Heart left ventricle (tissue), 16 donors: ENCODE results near the gene VMAC. TPM values are rescaled to one million over a fixed set of nuclear protein-coding genes. Genes with fewer than 3 reads are reported as not detected.

ENCODE experiments used
- ATAC-seq, 4 donors: fragments of 200-7000 bp; cut with Tn5 transposase; one replicate each; pipeline ENCODE4 v1.9.1; 2020 to 2022; ENCODE audit warnings: moderate library complexity in 4 of 4, mild to moderate bottlenecking in 3 of 4, moderate number of reproducible peaks in 1 of 4
- DNase-seq, 5 donors: peaks; one replicate each; pipeline ENCODE4 v3.0.0-alpha.2; 2020
- H3K27ac ChIP-seq, 12 donors: fragments of 200-600 bp; sonication (generic) in 4 of 12; one replicate each; pipeline versions ENCODE4 v1.5.0 to v1.8.0; 2016 to 2022; ENCODE audit warnings: mild to moderate bottlenecking in 2 of 12
- H3K27me3 ChIP-seq, 9 donors: fragments of 200-600 bp; sonication (generic) in 2 of 9; one replicate each; pipeline versions ENCODE4 v1.5.1 to v1.8.0; 2016 to 2022; ENCODE audit warnings: mild to moderate bottlenecking in 3 of 9
- H3K36me3 ChIP-seq, 9 donors: fragments of 200-600 bp; sonication (generic) in 2 of 9; one replicate each; pipeline versions ENCODE4 v1.5.0 to v1.8.0; 2018 to 2022; ENCODE audit warnings: mild to moderate bottlenecking in 2 of 9
- H3K4me1 ChIP-seq, 12 donors: fragments of 200-600 bp; sonication (generic) in 4 of 12; one replicate each; pipeline versions ENCODE4 v1.5.0 to v1.8.0; 2016 to 2022; ENCODE audit warnings: mild to moderate bottlenecking in 3 of 12
- H3K4me3 ChIP-seq, 12 donors: fragments of 200-600 bp; sonication (generic) in 4 of 12; one replicate each; pipeline versions ENCODE4 v1.5.0 to v1.8.0; 2017 to 2022; ENCODE audit warnings: mild to moderate bottlenecking in 9 of 12, moderate library complexity in 4 of 12
- H3K9me3 ChIP-seq, 12 donors: fragments of 200-600 bp; sonication (generic) in 4 of 12; one replicate each; pipeline versions ENCODE4 v1.5.0 to v1.8.0; 2016 to 2022; ENCODE audit warnings: mild to moderate bottlenecking in 1 of 12
- CTCF ChIP-seq, 12 donors: fragments of 200-600 bp; sonication (generic) in 4 of 12; IDR thresholded peaks; one replicate each; pipeline versions ENCODE4 v1.5.0 to v1.8.0; 2018 to 2022; ENCODE audit warnings: antibody characterized with exemption in 12 of 12, mild to moderate bottlenecking in 5 of 12
- POLR2A ChIP-seq, 2 donors: fragments of 450-650 bp; IDR thresholded peaks; one replicate each; pipeline ENCODE4 v1.6.1; 2017; ENCODE audit warnings: antibody characterized with exemption in 2 of 2, mild to moderate bottlenecking in 2 of 2, moderate library complexity in 2 of 2
- WGBS, 4 donors: extraction: QIAGEN DNeasy Blood & Tissue Kit in 2 of 4; methylation state at CpG; one replicate each; pipeline versions ENCODE4 v1.1.5 to v1.1.7; 2013 to 2018; 5-methylcytosine and 5-hydroxymethylcytosine counted together
- intact Hi-C, 10 donors: fragments of 100-400 bp; cut with DNase I; formaldehyde crosslinking; loops; one replicate each; pipeline versions ENCODE4 v1.11.1 to v1.14.2; 2022
- polyA plus RNA-seq, 2 donors: library from polyadenylated mRNA; stranded (reverse); fragments of 200-250 nt; gene quantifications; one replicate each; pipeline ENCODE4 v1.2.3, GENCODE V29; 2013
- total RNA-seq, 9 donors: library from RNA; depleted of rRNA in 2 of 9; stranded (reverse); fragments of >200 nt in 2 of 9; fragmentation: NEBNext Ultra II Directional in 3 of 9; extraction: Animal tissue kit (Norgen Biotek cat#: 25700) in 3 of 9; gene quantifications; one replicate each; pipeline versions ENCODE4 v1.1.0 to v1.2.4, GENCODE V29; 2016 to 2023
- donor health status: ischemic (EF 13 %, LVEDD 7.1; RV severe dilation, severe dysfunction).
- donor health status: healthy with polysubstance abuse.
- donor health status: DM: no; HTN: yes; CAD: no.
- donor health status: DM: no; HTN: no; CAD: no.
- donor health status: ischemic (EF 25% LVEDD 6.9; RV normal size, moderate dysfunction).
- donor health status: ischemic (EF 25% LVEDD 5.7; RV mildly dilated, moderate dysfunction).
- donor health status: healthy.
- donor health status: DM: yes; HTN: yes; CAD: no.
- donor health status: ischemic (EF 35%, LVEDD 5.7; RV mildly dilated, moderate dysfunction).
- donor health status: nonischemic (EF 11% LVEDD 7.7; RV severe dilation, severe dysfunction).
- donor health status: DM: yes; HTN: yes; CAD: no.
- donor health status: PGD.
- donor health status: ischemic (EF 29% LVEDD 5.4; RV normal size, mild dysfunction).
- donor health status: nonischemic (EF 23%, LVEDD 6.1; RV moderate dilation, normal function).

Gene VMAC
- total and polyA plus RNA-seq, 11 donors: 1.3 to 3.9 (median 2.3) TPM

GRCh38 chr19:5894704-5895349 is 9.8 kb upstream of the VMAC start:
- H3K36me3 ChIP-seq: peaks cover 0 to 31% (median 16%) of the 10 kb centered on the region in 9 donors
- WGBS, 4 donors: 43 to 60% (median 46%) methylated on average over 22 to 28 of the region's 28 CpGs
- peak overlapping the region in 11 of 12 donors; percentile 65 to 93 (median 82) for H3K27ac ChIP-seq
- H3K27me3 ChIP-seq: peaks cover 0 to 15% (median 0%) of the 10 kb centered on the region in 9 donors
- peak in 2 of 4 donors; percentile 7 to 10 for ATAC-seq
- H3K4me3 ChIP-seq: no peak overlapping the region
- no peaks in the 10 kb centered on the region for H3K9me3 ChIP-seq
- DNase-seq: peak in 1 of 5 donors; percentile 66
- TF ChIP-seq POLR2A (IDR thresholded peaks at IDR 0.05) (no peak), CTCF (IDR thresholded peaks at IDR 0.05) (no peak)
- H3K4me1 ChIP-seq: peaks cover 0 to 60% (median 27%) of the 10 kb centered on the region in 12 donors
- intact Hi-C loops: loop anchor here in 8 of 10 donors (1.0 to 5.0 kb wide), 4 partner anchors 68 to 93 kb away; partner anchors contain the start of gene NRTN (in 2 of the 8)

- peak in 3 of 5 donors; percentile 60 to 77 (median 61) for DNase-seq
- H3K9me3 ChIP-seq: no peaks in the 10 kb centered on the region
- peaks cover 0 to 60% (median 27%) of the 10 kb centered on the region in 12 donors for H3K4me1 ChIP-seq
Observed at GRCh38 chr19:5895409-5895808, 9.3 kb upstream of the VMAC start.

GRCh38 chr19:5895890-5896289 is 8.8 kb upstream of the VMAC start:
- 81 to 87% (median 85%) methylated on average over 8 of the region's 8 CpGs for WGBS, 4 donors
- no peak for ATAC-seq

More at GRCh38 chr19:5895409-5895808, 9.3 kb upstream of the VMAC start:
- Histone ChIP-seq H3K36me3 (peaks cover 0 to 34% (median 21%) of the 10 kb centered on the region in 9 donors), H3K4me3 (no peak overlapping the region), H3K27ac (peak overlapping the region in 11 of 12 donors; percentile 65 to 93 (median 82)), H3K27me3 (peaks cover 0 to 15% (median 0%) of the 10 kb centered on the region in 9 donors)
- peak; percentile 35 to 66 (median 60) for ATAC-seq
- intact Hi-C loops: loop anchor here in 1 of 10 donors (5.0 kb wide), 1 partner anchor 88 kb away; the partner anchor contains the start of gene NRTN
- TF ChIP-seq POLR2A (IDR thresholded peaks at IDR 0.05): no peak
- no peak for TF ChIP-seq CTCF (IDR thresholded peaks at IDR 0.05)
- 50 to 59% (median 54%) methylated on average over 8 to 15 of the region's 15 CpGs for WGBS, 4 donors

More at GRCh38 chr19:5895890-5896289, 8.8 kb upstream of the VMAC start:
- Histone ChIP-seq H3K4me3 (no peak overlapping the region), H3K9me3 (no peaks in the 10 kb centered on the region), H3K27ac (peak overlapping the region in 9 of 12 donors; percentile 69 to 93 (median 87)), H3K36me3 (peaks cover 0 to 38% (median 23%) of the 10 kb centered on the region in 9 donors), H3K27me3 (peaks cover 0 to 14% (median 0%) of the 10 kb centered on the region in 9 donors), H3K4me1 (peaks cover 0 to 65% (median 27%) of the 10 kb centered on the region in 12 donors)
- TF ChIP-seq CTCF (IDR thresholded peaks at IDR 0.05) (no peak), POLR2A (IDR thresholded peaks at IDR 0.05) (no peak)
- intact Hi-C loops: loop anchor here in 1 of 10 donors (5.0 kb wide), 1 partner anchor 89 kb away; the partner anchor contains the start of gene NRTN
- no peak for DNase-seq
